Endothelial cell of umbilical vein (primary cell): ENCODE measurements around the gene POFUT2. TPM values are rescaled to one million over a fixed set of nuclear protein-coding genes. Genes with fewer than 3 reads are reported as not detected.

Experiments
- BruUV-seq: library from RNA; stranded (reverse); fragments of 400-500 nt; replicated peaks from 2 replicates; lab custom pipeline; 2021; lab: Mats Ljungman, UMichigan
- CTCF ChIA-PET: fragments of 300-600, 350-600 bp; sonication (Branson Sonifier 250); formaldehyde crosslinking; loops from one replicate; lab custom pipeline; 2021; ENCODE audit warnings: antibody characterized with exemption, inconsistent platforms; lab: Charles Lee
- POLR2A ChIA-PET: fragments of 300-600, 350-600 bp; sonication (Branson Sonifier 250); formaldehyde crosslinking; loops from one replicate; lab custom pipeline; 2021; ENCODE audit warnings: antibody characterized with exemption, inconsistent platforms; lab: Charles Lee
- DNase-seq: peaks from one replicate; pipeline ENCODE4 v3.0.0-alpha.2; 2011; ENCODE audit warnings: low read depth, low spot score
- FAIRE-seq: peaks from 2 replicates; lab custom pipeline; 2011; peaks lifted over from hg19 to GRCh38; lab: Jason Lieb, UNC
- H2AFZ ChIP-seq: 2 replicates; pipeline ENCODE4 v1.6.0; 2012; ENCODE audit warnings: low read depth, low read length, control low read depth, inconsistent platforms
- H3K27ac ChIP-seq: 2 replicates; pipeline ENCODE4 v1.5.1; 2011; ENCODE audit warnings: low read depth, mild to moderate bottlenecking, control low read depth, low read length, moderate library complexity; ENCODE audit not compliant: insufficient read depth
- H3K27me3 ChIP-seq, 2 experiments: 2 replicates each; pipeline versions ENCODE4 v1.6.0 to v1.6.1; 2011; ENCODE audit warnings: low read length in 2 of 2, mixed read lengths in 1 of 2; ENCODE audit not compliant: control insufficient read depth in 2 of 2, insufficient read depth in 2 of 2
- H3K36me3 ChIP-seq, 2 experiments: 2 replicates in 1 of 2; 3 replicates in 1 of 2; pipeline ENCODE4 v1.5.1; 2011; ENCODE audit warnings: low read length in 2 of 2, mild to moderate bottlenecking in 1 of 2, moderate library complexity in 1 of 2; ENCODE audit not compliant: control insufficient read depth in 2 of 2, insufficient read depth in 2 of 2; ENCODE audit errors: extremely low read depth in 1 of 2
- H3K4me1 ChIP-seq: 3 replicates; pipeline ENCODE4 v1.5.1; 2011; ENCODE audit warnings: mild to moderate bottlenecking, low read length; ENCODE audit not compliant: control insufficient read depth, insufficient read depth; ENCODE audit errors: extremely low read depth
- H3K4me2 ChIP-seq: 2 replicates; pipeline ENCODE4 v1.6.1; 2011; ENCODE audit warnings: low read length, control low read depth, mixed read lengths; ENCODE audit not compliant: insufficient read depth
- H3K4me3 ChIP-seq, 3 experiments: fragments of 200-600 bp in 1 of 3; sonication (generic), shearing (Covaris generic) in 1 of 3; replicated peaks in 1 of 3; 2 replicates each; pipeline ENCODE4 v1.5.1; 2011 to 2016; ENCODE audit warnings: control low read depth in 3 of 3, low read length in 3 of 3, mild to moderate bottlenecking in 2 of 3, inconsistent platforms in 1 of 3, low read depth in 1 of 3, moderate library complexity in 1 of 3; ENCODE audit not compliant: insufficient read depth in 1 of 3
- H3K79me2 ChIP-seq: 2 replicates; pipeline ENCODE4 v1.6.0; 2012; ENCODE audit warnings: low read length, inconsistent platforms; ENCODE audit not compliant: control insufficient read depth, insufficient read depth
- H3K9ac ChIP-seq: replicated peaks from 2 replicates; pipeline ENCODE3; 2011; ENCODE audit warnings: low read length, control low read depth; ENCODE audit not compliant: insufficient read depth; ENCODE audit errors: extremely low read depth
- H3K9me1 ChIP-seq: replicated peaks from 3 replicates; pipeline ENCODE4 v1.6.0; 2011; ENCODE audit warnings: mild to moderate bottlenecking, low read length; ENCODE audit not compliant: control insufficient read depth, insufficient read depth; ENCODE audit errors: extremely low read depth
- H3K9me3 ChIP-seq: replicated peaks from 2 replicates; pipeline ENCODE4 v1.5.1; 2012; ENCODE audit warnings: low read length, inconsistent platforms; ENCODE audit not compliant: control insufficient read depth, insufficient read depth
- H4K20me1 ChIP-seq: replicated peaks from 2 replicates; pipeline ENCODE3; 2011; ENCODE audit warnings: mild to moderate bottlenecking, low read length; ENCODE audit not compliant: control insufficient read depth, insufficient read depth; ENCODE audit errors: extremely low read depth
- EZH2 ChIP-seq: IDR thresholded peaks from 2 replicates; pipeline ENCODE4 v1.6.1; 2012; ENCODE audit warnings: borderline replicate concordance, low read depth, mild to moderate bottlenecking, moderate library complexity, low read length, inconsistent platforms; ENCODE audit not compliant: severe bottlenecking
- FOS ChIP-seq: IDR thresholded peaks from 2 replicates; pipeline ENCODE4 v1.6.1; 2011; ENCODE audit warnings: mild to moderate bottlenecking, low read length, moderate library complexity, borderline replicate concordance; ENCODE audit not compliant: insufficient read depth
- GATA2 ChIP-seq: IDR thresholded peaks from 2 replicates; pipeline ENCODE4 v1.7.0; 2011; ENCODE audit warnings: low read depth, mild to moderate bottlenecking, moderate library complexity, mixed read lengths, low read length; ENCODE audit not compliant: insufficient read length, insufficient read depth
- JUN ChIP-seq: IDR thresholded peaks from 2 replicates; pipeline ENCODE4 v1.6.1; 2011; ENCODE audit warnings: borderline replicate concordance, low read depth; ENCODE audit not compliant: insufficient read length, insufficient read depth
- MYC ChIP-seq: IDR thresholded peaks from one replicate; pipeline ENCODE4 v1.6.1; 2011; ENCODE audit warnings: mild to moderate bottlenecking, low read depth, low read length
- POLR2A ChIP-seq: IDR thresholded peaks from 2 replicates; pipeline ENCODE4 v1.6.1; 2012; ENCODE audit warnings: low read depth, mild to moderate bottlenecking, control low read depth, low read length
- POLR2AphosphoS5 ChIP-seq: IDR thresholded peaks from 2 replicates; pipeline ENCODE4 v1.6.1; 2012; ENCODE audit warnings: low read depth, mild to moderate bottlenecking, control low read depth, low read length, moderate library complexity; ENCODE audit not compliant: insufficient read depth
- dilution Hi-C: fragments of 300-500 bp; cut with MboI; formaldehyde crosslinking; loops from one replicate; pipeline ENCODE4 v1.15.0; 2019; ENCODE audit warnings: low sequenced_read_pairs; ENCODE audit not compliant: extremely low pct_ligation_motif_present
- intact Hi-C: fragments of 100-400 bp; cut with micrococcal nuclease; formaldehyde crosslinking; loops from one replicate; pipeline ENCODE4 v1.10.0; 2022
- polyA plus RNA-seq, 4 experiments: library from polyadenylated mRNA; depleted of rRNA in 3 of 4; stranded (reverse) in 3 of 4; unstranded in 1 of 4; fragments of >200 nt; gene quantifications; 2 replicates each; pipeline versions ENCODE4 v1.2.1 to v1.2.3, GENCODE V29; 2011 to 2012; ENCODE audit warnings: missing spikeins in 1 of 4
- total RNA-seq: library from RNA; stranded (reverse); gene quantifications from 2 replicates; pipeline ENCODE4 v1.2.3, GENCODE V29; 2021
- TF ChIP-seq, protein P1 (sequence below), 2 donors: IDR thresholded peaks; 1 replicate in 1 of 2; 2 replicates in 1 of 2; pipeline ENCODE4 v1.5.1; 2011; ENCODE audit warnings: low read length in 2 of 2, mild to moderate bottlenecking in 2 of 2, moderate library complexity in 2 of 2, control low read depth in 1 of 2, inconsistent platforms in 1 of 2, low read depth in 1 of 2; ENCODE audit not compliant: insufficient read depth in 1 of 2; ENCODE audit errors: extremely low read depth in 1 of 2
- TF ChIP-seq, protein P2 (sequence below): IDR thresholded peaks from 2 replicates; pipeline ENCODE4 v1.6.1; 2011; ENCODE audit not compliant: insufficient read depth, insufficient read length

The POFUT2 gene
- total and polyA plus RNA-seq, 2 donors (not counting 3 experiments of a cell fraction or from before 2014, with no cell fraction given), result 30.7 to 47.5 TPM

GRCh38 chr21:45267390-45267760 is 20.3 kb downstream of the POFUT2 start:
- POLR2A ChIA-PET, result no interaction called here
- CTCF ChIA-PET, result interaction anchor here (1.3 kb wide), 1 partner anchor 128 kb away, joined by 4 read pairs; no protein-coding TSS in a partner anchor
- H2AFZ ChIP-seq, result no peak overlapping the region
- no peak overlapping the region for H3K4me2 ChIP-seq
- BruUV-seq, result no TSS peak
- dilution Hi-C loops, result no loop called here
- no peak overlapping the region for H3K4me3 ChIP-seq
- DNase-seq, result no peak
- no peak overlapping the region for H3K9ac ChIP-seq
- no peaks in the 10 kb centered on the region for H3K9me3 ChIP-seq
- no peaks in the 10 kb centered on the region for H3K9me1 ChIP-seq
- no peaks in the 10 kb centered on the region for H3K27me3 ChIP-seq
- H3K79me2 ChIP-seq, result peaks cover 4% of the 10 kb centered on the region
- no peaks in the 10 kb centered on the region for H3K4me1 ChIP-seq
- intact Hi-C loops, result no loop called here
- H3K36me3 ChIP-seq, result peaks cover 5 to 45% of the 10 kb centered on the region in 2 experiments
- H3K27ac ChIP-seq, result no peak overlapping the region
- no peaks in the 10 kb centered on the region for H4K20me1 ChIP-seq
- no peak for FAIRE-seq
- TF ChIP-seq GATA2 (no peak), POLR2A (no peak), MYC (no peak), POLR2AphosphoS5 (no peak), FOS (no peak), EZH2 (no peak), JUN (no peak)
- TF ChIP-seq, protein P1, sequence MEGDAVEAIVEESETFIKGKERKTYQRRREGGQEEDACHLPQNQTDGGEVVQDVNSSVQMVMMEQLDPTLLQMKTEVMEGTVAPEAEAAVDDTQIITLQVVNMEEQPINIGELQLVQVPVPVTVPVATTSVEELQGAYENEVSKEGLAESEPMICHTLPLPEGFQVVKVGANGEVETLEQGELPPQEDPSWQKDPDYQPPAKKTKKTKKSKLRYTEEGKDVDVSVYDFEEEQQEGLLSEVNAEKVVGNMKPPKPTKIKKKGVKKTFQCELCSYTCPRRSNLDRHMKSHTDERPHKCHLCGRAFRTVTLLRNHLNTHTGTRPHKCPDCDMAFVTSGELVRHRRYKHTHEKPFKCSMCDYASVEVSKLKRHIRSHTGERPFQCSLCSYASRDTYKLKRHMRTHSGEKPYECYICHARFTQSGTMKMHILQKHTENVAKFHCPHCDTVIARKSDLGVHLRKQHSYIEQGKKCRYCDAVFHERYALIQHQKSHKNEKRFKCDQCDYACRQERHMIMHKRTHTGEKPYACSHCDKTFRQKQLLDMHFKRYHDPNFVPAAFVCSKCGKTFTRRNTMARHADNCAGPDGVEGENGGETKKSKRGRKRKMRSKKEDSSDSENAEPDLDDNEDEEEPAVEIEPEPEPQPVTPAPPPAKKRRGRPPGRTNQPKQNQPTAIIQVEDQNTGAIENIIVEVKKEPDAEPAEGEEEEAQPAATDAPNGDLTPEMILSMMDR (IDR thresholded peaks at IDR 0.05; ENCODE audit: extremely low read depth in 1 of 2, insufficient read depth in 1 of 2, low read depth in 1 of 2, low read length in 2 of 2), result no peak
- TF ChIP-seq, protein P2, sequence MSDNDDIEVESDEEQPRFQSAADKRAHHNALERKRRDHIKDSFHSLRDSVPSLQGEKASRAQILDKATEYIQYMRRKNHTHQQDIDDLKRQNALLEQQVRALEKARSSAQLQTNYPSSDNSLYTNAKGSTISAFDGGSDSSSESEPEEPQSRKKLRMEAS, result no peak
